Putamen (tissue), 1 donor: ENCODE measurements around the gene NAP1L1.

ENCODE experiments used
- DNase-seq: peaks from one replicate; pipeline ENCODE4 v3.0.0-alpha.2; 2016; ENCODE audit warnings: low spot score

Gene NAP1L1

GRCh38 chr12:76040461-76040860, 44.0 kb downstream of the NAP1L1 start:
- no peak for DNase-seq

- DNase-seq = no peak
Observed at GRCh38 chr12:76038176-76038575, 46.3 kb downstream of the NAP1L1 start.

- peak; percentile 60 for DNase-seq
Observed at GRCh38 chr12:76037130-76038103, 47.1 kb downstream of the NAP1L1 start.

GRCh38 chr12:76035045-76035444, 49.4 kb downstream of the NAP1L1 start:
- no peak for DNase-seq

GRCh38 chr12:76033081-76034011, 51.1 kb downstream of the NAP1L1 start:
- DNase-seq = no peak

GRCh38 chr12:76032043-76032981, 52.2 kb downstream of the NAP1L1 start:
- DNase-seq = peak; percentile 43

- peak; percentile 94 for DNase-seq
Observed at GRCh38 chr12:76031414-76032042, 53.0 kb downstream of the NAP1L1 start, which contains the start of gene PHLDA1. TSS of gene PHLDA1 (minus strand) at chr12:76031776.

- no peak for DNase-seq
Observed at GRCh38 chr12:76031081-76031413, 53.4 kb downstream of the NAP1L1 start.

GRCh38 chr12:76030341-76031080, 54.0 kb downstream of the NAP1L1 start:
- peak; percentile 27 for DNase-seq

GRCh38 chr12:76029982-76030340, 54.5 kb downstream of the NAP1L1 start:
- no peak for DNase-seq

- no peak for DNase-seq
Observed at GRCh38 chr12:76028571-76029277, 55.8 kb downstream of the NAP1L1 start.

- DNase-seq = no peak
Observed at GRCh38 chr12:76026643-76027063, 57.8 kb downstream of the NAP1L1 start.

- DNase-seq = no peak
Observed at GRCh38 chr12:76025601-76026575, 58.6 kb downstream of the NAP1L1 start.

- DNase-seq = no peak
Observed at GRCh38 chr12:76024942-76025600, 59.4 kb downstream of the NAP1L1 start.

GRCh38 chr12:76024102-76024781, 60.2 kb downstream of the NAP1L1 start:
- DNase-seq = no peak

GRCh38 chr12:76023069-76023690, 61.3 kb downstream of the NAP1L1 start:
- DNase-seq = no peak

- DNase-seq = no peak
Observed at GRCh38 chr12:76022506-76022905, 62.0 kb downstream of the NAP1L1 start.
